C4-2B (cell line): ENCODE data around the gene RFPL2.

Experiments
- ZFX ChIP-seq: fragments of 450-650 bp; IDR thresholded peaks from 2 replicates; pipeline ENCODE4 v1.6.1; 2017
- TF ChIP-seq, protein P1 (sequence below): fragments of 450-650 bp; conservative IDR thresholded peaks from 2 replicates; pipeline ENCODE4 v1.5.1; 2017; ENCODE audit warnings: mild to moderate bottlenecking

DNA sequence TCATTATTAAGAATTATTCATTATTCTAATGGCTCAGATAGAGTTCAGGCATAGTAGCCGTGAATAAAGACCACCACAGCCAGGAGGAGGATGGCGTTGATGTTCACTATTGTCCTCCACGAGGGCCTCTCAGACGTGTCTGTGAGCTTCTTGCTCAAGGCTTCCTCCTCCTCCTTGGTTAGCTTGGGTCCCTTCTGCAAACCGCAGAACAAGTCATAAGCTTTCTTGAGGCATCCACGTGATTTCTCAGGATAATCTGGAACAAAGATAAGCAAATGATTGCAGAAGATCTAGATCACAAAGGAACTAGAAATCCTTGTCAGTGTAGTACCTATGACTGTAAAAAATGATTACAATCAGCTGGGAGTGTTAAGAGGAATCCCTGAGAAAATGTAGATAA, 13.6 kb upstream of the RFPL2 start:
- TF ChIP-seq, protein P1, sequence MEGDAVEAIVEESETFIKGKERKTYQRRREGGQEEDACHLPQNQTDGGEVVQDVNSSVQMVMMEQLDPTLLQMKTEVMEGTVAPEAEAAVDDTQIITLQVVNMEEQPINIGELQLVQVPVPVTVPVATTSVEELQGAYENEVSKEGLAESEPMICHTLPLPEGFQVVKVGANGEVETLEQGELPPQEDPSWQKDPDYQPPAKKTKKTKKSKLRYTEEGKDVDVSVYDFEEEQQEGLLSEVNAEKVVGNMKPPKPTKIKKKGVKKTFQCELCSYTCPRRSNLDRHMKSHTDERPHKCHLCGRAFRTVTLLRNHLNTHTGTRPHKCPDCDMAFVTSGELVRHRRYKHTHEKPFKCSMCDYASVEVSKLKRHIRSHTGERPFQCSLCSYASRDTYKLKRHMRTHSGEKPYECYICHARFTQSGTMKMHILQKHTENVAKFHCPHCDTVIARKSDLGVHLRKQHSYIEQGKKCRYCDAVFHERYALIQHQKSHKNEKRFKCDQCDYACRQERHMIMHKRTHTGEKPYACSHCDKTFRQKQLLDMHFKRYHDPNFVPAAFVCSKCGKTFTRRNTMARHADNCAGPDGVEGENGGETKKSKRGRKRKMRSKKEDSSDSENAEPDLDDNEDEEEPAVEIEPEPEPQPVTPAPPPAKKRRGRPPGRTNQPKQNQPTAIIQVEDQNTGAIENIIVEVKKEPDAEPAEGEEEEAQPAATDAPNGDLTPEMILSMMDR, result no peak
- no peak for TF ChIP-seq ZFX
